ENCODE data around the gene TAP2.

Gene TAP2

DNA sequence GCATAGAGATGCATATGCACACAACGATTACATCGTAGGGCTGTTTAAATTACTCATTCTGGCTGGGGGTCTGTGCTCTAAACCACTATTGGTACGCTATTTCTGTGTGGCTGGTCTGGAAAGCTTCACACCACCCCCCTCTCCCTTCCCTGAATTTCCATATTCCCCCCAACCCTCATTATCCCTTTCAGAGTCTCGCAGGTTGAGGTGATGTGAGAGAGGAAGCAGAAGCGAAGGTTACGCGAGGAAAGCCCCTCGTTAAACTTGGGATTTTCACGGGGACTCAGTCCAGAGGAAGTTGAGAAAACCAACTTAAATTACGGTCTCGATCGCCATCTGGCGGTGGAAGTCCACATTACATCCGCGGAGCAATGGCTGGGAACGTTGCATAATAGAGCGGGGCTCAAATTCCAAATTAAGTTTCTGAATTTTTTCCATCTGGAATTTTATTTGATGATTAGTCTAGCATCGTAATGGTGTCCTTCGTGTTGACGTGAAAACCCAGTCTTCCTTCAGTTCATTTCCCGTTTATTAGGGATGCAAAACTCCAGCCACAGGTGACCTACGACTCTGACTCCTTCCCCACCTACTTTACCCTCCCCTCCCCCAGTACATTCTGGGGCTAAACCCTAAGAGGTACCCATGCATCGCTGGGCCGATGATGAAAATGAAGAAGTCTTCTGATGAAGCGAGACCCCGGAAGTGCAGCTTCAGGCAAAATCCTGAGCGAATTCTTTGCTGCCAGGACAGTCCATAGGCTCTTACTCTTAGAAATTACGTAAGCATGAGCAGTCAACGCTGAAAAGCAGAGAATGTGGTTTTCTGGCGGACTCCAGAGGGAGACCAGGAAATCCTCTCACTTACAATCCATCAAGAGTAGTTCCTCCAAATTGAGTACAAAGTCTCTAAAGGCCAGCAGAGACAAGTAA, 41.4 kb downstream of the TAP2 start:
- peaks cover 58% of the 10 kb centered on the region for H3K4me1 ChIP-seq
- H3K9me3 ChIP-seq = peaks cover 19% of the 10 kb centered on the region
- peak overlapping the region; percentile 58 for H3K4me3 ChIP-seq
- peak; percentile 89 for TF ChIP-seq Cebpa-rat (IDR thresholded peaks at IDR 0.05)
- H3K36me3 ChIP-seq = no peaks in the 10 kb centered on the region
- peak overlapping the region; percentile 69 for H3K27ac ChIP-seq
- H3K9ac ChIP-seq = peak overlapping the region; percentile 67
- no peaks in the 10 kb centered on the region for H3K27me3 ChIP-seq
- H4K20me1 ChIP-seq = no peaks in the 10 kb centered on the region
- peak overlapping the region; percentile 86 for H3K4me2 ChIP-seq

DNA sequence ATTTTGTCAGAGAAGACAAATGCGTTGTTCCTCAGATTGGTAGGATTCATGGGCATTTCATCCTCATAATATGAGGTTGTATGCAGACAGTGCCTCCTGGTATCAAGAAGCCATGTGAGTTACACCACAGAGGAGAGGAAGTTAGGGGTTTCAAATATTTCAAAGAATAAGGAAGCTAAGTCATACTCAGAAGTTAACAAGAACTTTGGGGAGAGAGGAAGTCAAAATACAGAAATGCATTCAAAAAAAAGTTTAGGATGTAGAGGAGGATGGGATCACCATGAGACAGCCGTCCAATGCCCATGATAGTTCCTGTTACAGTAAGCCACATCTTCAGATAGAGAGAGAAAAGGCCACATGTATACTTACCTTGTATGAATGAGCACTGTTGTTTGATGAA, 44.0 kb downstream of the TAP2 start:
- no peak overlapping the region for H3K4me3 ChIP-seq
- peaks cover 14% of the 10 kb centered on the region for H3K9me3 ChIP-seq
- no peak for TF ChIP-seq Cebpa-rat (IDR thresholded peaks at IDR 0.05)
- H3K27ac ChIP-seq = peak overlapping the region; percentile 31; the same call in 1 of the 2 replicates
- no peaks in the 10 kb centered on the region for H3K36me3 ChIP-seq
- no peaks in the 10 kb centered on the region for H3K27me3 ChIP-seq
- H3K4me1 ChIP-seq = peaks cover 58% of the 10 kb centered on the region
- H3K9ac ChIP-seq = no peak overlapping the region
- no peaks in the 10 kb centered on the region for H4K20me1 ChIP-seq
- peak overlapping the region; percentile 82 for H3K4me2 ChIP-seq

DNA sequence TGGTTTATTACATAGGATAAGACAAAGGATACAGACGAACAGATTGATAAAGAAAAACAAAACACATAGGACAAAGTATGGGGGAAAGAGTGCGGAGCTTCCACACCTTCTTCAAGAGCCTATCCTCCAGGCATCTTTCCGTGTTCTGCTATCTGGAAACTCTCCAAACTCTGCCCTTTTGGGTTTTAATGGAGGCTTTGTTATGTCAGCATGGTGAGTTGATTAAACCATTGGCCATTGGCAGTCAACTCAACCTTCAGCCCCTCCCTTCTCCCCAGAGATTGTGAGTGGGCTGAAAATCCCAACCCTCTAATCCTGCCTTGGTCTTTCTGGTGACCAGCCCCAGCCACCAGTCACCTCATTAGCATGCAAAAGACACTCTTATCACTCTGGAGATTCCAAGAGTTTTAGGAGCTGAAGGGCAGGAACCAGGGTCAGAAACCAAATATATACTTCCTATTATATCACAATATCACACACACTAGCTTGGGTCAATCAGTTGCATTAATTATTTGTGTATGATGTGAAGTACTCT, 45.6 kb downstream of the TAP2 start:
- Histone ChIP-seq H3K4me1 (peaks cover 54% of the 10 kb centered on the region), H3K27me3 (no peaks in the 10 kb centered on the region), H3K9me3 (no peaks in the 10 kb centered on the region), H3K27ac (no peak overlapping the region), H4K20me1 (no peaks in the 10 kb centered on the region), H3K4me2 (no peak overlapping the region; the same call in 1 of the 2 replicates), H3K4me3 (no peak overlapping the region), H3K36me3 (no peaks in the 10 kb centered on the region), H3K9ac (no peak overlapping the region)
- TF ChIP-seq Cebpa-rat (IDR thresholded peaks at IDR 0.05) = no peak

DNA sequence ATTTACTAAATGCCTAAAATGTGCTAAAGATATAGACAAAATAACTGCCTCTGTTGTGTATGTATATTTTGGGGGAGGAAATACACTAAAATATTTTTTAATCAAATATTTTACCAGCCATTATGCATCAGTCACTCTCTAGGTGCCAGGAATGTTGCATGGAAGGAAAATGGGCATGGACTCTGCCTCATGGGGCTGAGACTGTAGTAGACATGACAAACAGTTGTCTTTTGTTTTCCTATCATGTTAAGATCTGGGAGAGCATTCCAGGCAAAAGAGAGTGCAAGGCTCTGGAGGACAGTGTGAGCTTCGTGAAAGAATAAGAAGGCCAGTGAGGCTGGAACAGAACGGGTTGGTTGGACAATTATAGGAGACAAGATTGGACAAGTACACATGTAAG, 48.2 kb downstream of the TAP2 start:
- no peaks in the 10 kb centered on the region for H3K36me3 ChIP-seq
- H3K27me3 ChIP-seq = no peaks in the 10 kb centered on the region
- no peak overlapping the region for H3K27ac ChIP-seq
- no peak overlapping the region for H3K4me3 ChIP-seq
- H3K4me2 ChIP-seq = no peak overlapping the region
- no peaks in the 10 kb centered on the region for H3K9me3 ChIP-seq
- no peak for TF ChIP-seq Cebpa-rat (IDR thresholded peaks at IDR 0.05)
- H3K4me1 ChIP-seq = peaks cover 35% of the 10 kb centered on the region
- no peak overlapping the region for H3K9ac ChIP-seq
- H4K20me1 ChIP-seq = no peaks in the 10 kb centered on the region

All from BLaER1 (cell line).